GM19397 (cell line): ENCODE data around the gene CDC42BPA.

Experiments
- ATAC-seq: cut with Tn5 transposase; IDR thresholded peaks from one replicate; pipeline ENCODE4 v1.9.1; 2021; ENCODE audit warnings: mild to moderate bottlenecking, moderate library complexity; ENCODE audit not compliant: unreplicated experiment

Gene CDC42BPA

GRCh38 chr1:227071895-227072587 lies 246.3 kb downstream of the CDC42BPA start:
- ATAC-seq, result no peak

GRCh38 chr1:227070638-227071285 lies 247.5 kb downstream of the CDC42BPA start:
- ATAC-seq, result no peak

GRCh38 chr1:227069490-227069889 lies 248.8 kb downstream of the CDC42BPA start:
- ATAC-seq, result no peak

- no peak for ATAC-seq
These were observed 249.4 kb downstream of the CDC42BPA start for GRCh38 chr1:227068883-227069282.

GRCh38 chr1:227066999-227067398 lies 251.3 kb downstream of the CDC42BPA start:
- ATAC-seq, result no peak

- no peak for ATAC-seq
These were observed 253.0 kb downstream of the CDC42BPA start for GRCh38 chr1:227065311-227065710.

- no peak for ATAC-seq
These were observed 256.0 kb downstream of the CDC42BPA start for GRCh38 chr1:227062306-227062705.

- no peak for ATAC-seq
These were observed 259.2 kb downstream of the CDC42BPA start for GRCh38 chr1:227059076-227059475.

- ATAC-seq, result no peak
These were observed 260.0 kb downstream of the CDC42BPA start for GRCh38 chr1:227058321-227058751.

- ATAC-seq, result no peak
These were observed 269.0 kb downstream of the CDC42BPA start for GRCh38 chr1:227049253-227049652.

- ATAC-seq, result no peak
These were observed 274.5 kb downstream of the CDC42BPA start for GRCh38 chr1:227043755-227044154.

GRCh38 chr1:227042292-227042691 lies 276.0 kb downstream of the CDC42BPA start:
- no peak for ATAC-seq

GRCh38 chr1:227038401-227038800 lies 279.9 kb downstream of the CDC42BPA start:
- no peak for ATAC-seq

- no peak for ATAC-seq
These were observed 281.2 kb downstream of the CDC42BPA start for GRCh38 chr1:227037121-227037520.

GRCh38 chr1:227035316-227035715 lies 283.0 kb downstream of the CDC42BPA start:
- no peak for ATAC-seq

GRCh38 chr1:227033880-227034279 lies 284.4 kb downstream of the CDC42BPA start:
- no peak for ATAC-seq

GRCh38 chr1:227032396-227032795 lies 285.9 kb downstream of the CDC42BPA start:
- no peak for ATAC-seq

- ATAC-seq, result no peak
These were observed 301.3 kb downstream of the CDC42BPA start for GRCh38 chr1:227016990-227017389.

GRCh38 chr1:227010645-227011044 lies 307.6 kb downstream of the CDC42BPA start:
- no peak for ATAC-seq

GRCh38 chr1:227009937-227010336 lies 308.4 kb downstream of the CDC42BPA start:
- ATAC-seq, result no peak

GRCh38 chr1:227006226-227006796 lies 312.0 kb downstream of the CDC42BPA start:
- no peak for ATAC-seq

- ATAC-seq, result no peak
These were observed 313.5 kb downstream of the CDC42BPA start for GRCh38 chr1:227004796-227005195.
